Measurements from ENCODE around the gene PTPA. TPM values are rescaled to one million over a fixed set of nuclear protein-coding genes. Genes with fewer than 3 reads are reported as not detected.
A peak's percentile ranks its signal among the peaks of the same experiment; 100 is the strongest.

The PTPA gene
- total RNA-seq, 3 donors from 2014 or later: 95.3 to 109 (median 109) TPM

GRCh38 chr9:129069862-129070641 lies 41.2 kb upstream of the PTPA start:
- Histone ChIP-seq H3K36me3 (ENCODE audit: low read depth) (peaks cover 5% of the 10 kb centered on the region), H3K9me3 (no peaks in the 10 kb centered on the region), H3K4me3 (no peak overlapping the region), H3K4me1 (ENCODE audit: low read depth) (peaks cover 5% of the 10 kb centered on the region)
- peak; percentile 27 for ATAC-seq
- no peak for TF ChIP-seq CTCF (IDR thresholded peaks at IDR 0.05)
- intact Hi-C loops (cut with DNase I, micrococcal nuclease): no loop called here
- peak in 1 of 3 donors; percentile 50 for DNase-seq

DNA sequence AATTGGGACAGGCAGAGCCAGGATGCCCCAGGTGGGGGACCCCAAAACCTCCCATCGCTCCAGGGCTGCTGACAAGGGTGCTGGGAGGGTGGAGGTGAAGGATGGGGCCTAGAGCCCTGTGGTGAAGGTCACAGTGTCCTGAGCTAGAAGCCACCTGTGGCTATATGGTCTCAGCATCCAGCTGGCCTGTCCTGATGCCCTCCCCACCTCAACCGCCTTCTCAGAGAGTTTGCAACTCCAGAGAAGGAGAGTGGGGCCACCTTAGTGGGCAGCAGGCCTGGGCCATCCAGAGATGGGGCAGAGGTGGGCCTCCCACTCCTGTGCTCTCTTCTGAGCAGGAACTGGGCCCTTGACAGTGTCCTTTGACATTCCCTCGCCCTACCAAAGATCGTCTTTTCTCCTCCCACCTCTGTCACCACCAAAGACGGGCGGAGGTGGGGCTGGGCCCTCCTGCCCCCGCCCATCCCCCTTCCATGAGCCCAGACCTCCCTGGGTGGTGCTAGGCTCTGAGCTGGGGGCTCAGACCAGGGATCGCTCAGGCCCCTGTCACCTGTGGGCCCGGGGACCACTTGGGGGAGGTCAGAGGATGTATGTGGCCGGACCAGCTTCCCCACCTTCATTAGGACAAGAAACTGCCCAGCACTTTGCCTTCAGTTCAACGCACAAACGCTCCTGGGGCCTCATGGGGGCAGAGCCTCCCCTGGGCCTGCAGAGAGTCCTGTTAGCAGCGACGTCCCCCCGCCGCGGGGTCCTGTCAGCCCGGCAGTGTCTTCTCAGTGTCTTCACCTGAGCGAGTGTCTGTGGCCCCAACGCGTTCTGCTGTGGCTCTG lies 40.3 kb upstream of the PTPA start:
- DNase-seq (peak in 1 of 3 donors; percentile 25), ATAC-seq (no peak)
- intact Hi-C loops (cut with DNase I, micrococcal nuclease): no loop called here
- Histone ChIP-seq H3K4me3 (no peak overlapping the region), H3K4me1 (ENCODE audit: low read depth) (peaks cover 7% of the 10 kb centered on the region), H3K36me3 (ENCODE audit: low read depth) (no peaks in the 10 kb centered on the region), H3K9me3 (no peaks in the 10 kb centered on the region)
- TF ChIP-seq CTCF (IDR thresholded peaks at IDR 0.05): no peak

- no peak for ATAC-seq
- Histone ChIP-seq H3K36me3 (ENCODE audit: low read depth) (no peaks in the 10 kb centered on the region), H3K9me3 (no peaks in the 10 kb centered on the region), H3K4me1 (ENCODE audit: low read depth) (peaks cover 14% of the 10 kb centered on the region), H3K4me3 (no peak overlapping the region)
- peak in 2 of 3 donors; percentile 38 to 39 for DNase-seq
- no peak for TF ChIP-seq CTCF (IDR thresholded peaks at IDR 0.05)
- intact Hi-C loops (cut with DNase I, micrococcal nuclease): no loop called here
Measured at GRCh38 chr9:129071526-129072126, 39.6 kb upstream of the PTPA start.

- DNase-seq: peak in 1 of 3 donors; percentile 25
- Histone ChIP-seq H3K4me3 (no peak overlapping the region), H3K9me3 (no peaks in the 10 kb centered on the region), H3K36me3 (ENCODE audit: low read depth) (no peaks in the 10 kb centered on the region), H3K4me1 (ENCODE audit: low read depth) (peaks cover 17% of the 10 kb centered on the region)
- ATAC-seq: no peak
- intact Hi-C loops (cut with DNase I, micrococcal nuclease): no loop called here
- no peak for TF ChIP-seq CTCF (IDR thresholded peaks at IDR 0.05)
Measured at GRCh38 chr9:129072171-129072570, 39.0 kb upstream of the PTPA start.

DNA sequence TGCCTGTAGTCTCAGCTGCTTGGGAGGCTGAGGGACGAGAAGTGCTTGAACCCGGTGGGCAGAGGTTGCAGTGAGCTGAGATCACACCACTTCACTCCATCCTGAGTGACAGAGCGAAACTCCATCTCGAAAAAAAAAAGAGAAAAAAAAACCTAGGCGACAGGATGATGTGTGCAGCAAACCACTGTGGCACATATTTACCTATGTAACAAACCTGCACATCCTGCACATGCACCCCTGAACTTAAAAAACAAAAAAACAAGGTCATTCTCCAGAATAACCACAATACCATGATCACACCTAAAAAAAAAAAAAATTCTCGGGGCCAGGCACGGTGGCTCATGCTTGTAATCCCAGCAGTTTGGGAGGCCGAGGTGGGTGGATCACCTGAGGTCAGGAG lies 37.8 kb upstream of the PTPA start:
- no peak for ATAC-seq
- H3K4me1 ChIP-seq (ENCODE audit: low read depth): peaks cover 25% of the 10 kb centered on the region
- DNase-seq: no peak
- intact Hi-C loops (cut with DNase I, micrococcal nuclease): no loop called here
- H3K9me3 ChIP-seq: no peaks in the 10 kb centered on the region
- no peak overlapping the region for H3K4me3 ChIP-seq
- TF ChIP-seq CTCF (IDR thresholded peaks at IDR 0.05): no peak
- H3K36me3 ChIP-seq (ENCODE audit: low read depth): no peaks in the 10 kb centered on the region

Measured in mucosa of descending colon (tissue), 3 donors.